A549 (cell line): ENCODE results near the gene TLR5. TPM values are rescaled to one million over a fixed set of nuclear protein-coding genes. Genes with fewer than 3 reads are reported as not detected.

Experiments
- ATAC-seq, 2 experiments: fragments of 200-7000 bp in 1 of 2; fragments of >200 bp in 1 of 2; cut with Nextera tagmentation in 1 of 2; cut with Tn5 transposase in 1 of 2; 3 replicates each; pipeline versions ENCODE4 v1.8.0 to v1.9.1; 2018 to 2020; ENCODE audit warnings: mild to moderate bottlenecking in 1 of 2, moderate library complexity in 1 of 2
- CTCF ChIA-PET: fragments of 300-600 bp; sonication (Branson Sonifier 250); formaldehyde crosslinking; extraction: SDS; loops from one replicate; lab custom pipeline; 2021; ENCODE audit warnings: antibody characterized with exemption, inconsistent platforms; lab: Yijun Ruan, JAX
- POLR2A ChIA-PET: fragments of 350-600 bp; formaldehyde crosslinking; extraction: SDS; loops from one replicate; lab custom pipeline; 2021; ENCODE audit warnings: antibody characterized with exemption, inconsistent platforms; lab: Yijun Ruan, JAX
- DNase-seq, 2 experiments: peaks; one replicate each; pipeline versions ENCODE4 v3.0.0 to v3.0.0-alpha.2; 2011 to 2016; ENCODE audit warnings: low read depth in 1 of 2, low spot score in 1 of 2
- FAIRE-seq: peaks from 2 replicates; lab custom pipeline; 2011; peaks lifted over from hg19 to GRCh38; lab: Jason Lieb, UNC
- H3K27ac ChIP-seq, 2 experiments: fragments of >200 bp; sonication (Bioruptor Twin); formaldehyde crosslinking; 3 replicates each; pipeline ENCODE4 v1.5.1; 2016 to 2017
- H3K4me1 ChIP-seq: fragments of >200 bp; sonication (Bioruptor Twin); formaldehyde crosslinking; 3 replicates; pipeline ENCODE4 v1.6.1; 2016
- H3K4me2 ChIP-seq: fragments of >200 bp; sonication (Bioruptor Twin); formaldehyde crosslinking; 3 replicates; pipeline ENCODE4 v1.6.1; 2016
- H3K4me3 ChIP-seq: fragments of >200 bp; sonication (Bioruptor Twin); formaldehyde crosslinking; 3 replicates; pipeline ENCODE4 v1.5.1; 2016
- H3K9me3 ChIP-seq: fragments of >200 bp; sonication (Bioruptor Twin); formaldehyde crosslinking; 3 replicates; pipeline ENCODE4 v1.6.1; 2016
- BHLHE40 ChIP-seq: IDR thresholded peaks from 2 replicates; pipeline ENCODE4 v1.6.1; 2012; ENCODE audit warnings: low read depth, low read length, inconsistent platforms
- CEBPB ChIP-seq, 2 experiments: fragments of >200 bp in 1 of 2; sonication (Bioruptor Twin) in 1 of 2; formaldehyde crosslinking in 1 of 2; IDR thresholded peaks; 2 replicates each; pipeline ENCODE4 v1.6.1; 2012 to 2016
- EHF ChIP-seq: fragments of 250-450 bp; sonication (Bioruptor Pico); IDR thresholded peaks from 2 replicates; pipeline ENCODE4 v1.5.0; 2020; ENCODE audit warnings: mild to moderate bottlenecking
- ESRRA ChIP-seq: fragments of 150-350 bp; IDR thresholded peaks from 2 replicates; pipeline ENCODE4 v1.6.1; 2014; ENCODE audit warnings: mild to moderate bottlenecking, low read length, borderline replicate concordance
- HES2 ChIP-seq: fragments of >200 bp; sonication (Bioruptor Twin); formaldehyde crosslinking; IDR thresholded peaks from 2 replicates; pipeline ENCODE4 v1.6.1; 2016
- HEYL ChIP-seq: fragments of 250-450 bp; sonication (Bioruptor Pico); IDR thresholded peaks from 2 replicates; pipeline ENCODE4 v1.8.0; 2021; ENCODE audit warnings: mild to moderate bottlenecking, moderate library complexity
- JUN ChIP-seq, 2 experiments: fragments of >200 bp; sonication (Bioruptor Twin); formaldehyde crosslinking; IDR thresholded peaks; 2 replicates in 1 of 2; 3 replicates in 1 of 2; pipeline ENCODE4 v1.6.1; 2016 to 2017
- JUNB ChIP-seq: fragments of >200 bp; sonication (Bioruptor Twin); formaldehyde crosslinking; IDR thresholded peaks from 2 replicates; pipeline ENCODE4 v1.6.1; 2016
- KDM1A ChIP-seq: fragments of 200-600 bp; sonication (generic); IDR thresholded peaks from 2 replicates; pipeline ENCODE4 v1.6.1; 2016; ENCODE audit warnings: low read depth, mild to moderate bottlenecking
- MAX ChIP-seq: IDR thresholded peaks from 2 replicates; pipeline ENCODE4 v1.6.1; 2012
- MAZ ChIP-seq: fragments of 150-350 bp; IDR thresholded peaks from 2 replicates; pipeline ENCODE4 v1.6.1; 2014; ENCODE audit warnings: antibody characterized with exemption, low read depth, low read length, borderline replicate concordance
- MYC ChIP-seq: IDR thresholded peaks from 2 replicates; pipeline ENCODE4 v1.6.1; 2012; ENCODE audit warnings: mild to moderate bottlenecking, inconsistent platforms, low read length, improper control_type of control experiment, borderline replicate concordance
- POLR2A ChIP-seq: IDR thresholded peaks from 2 replicates; pipeline ENCODE4 v1.6.1; 2012; ENCODE audit warnings: mild to moderate bottlenecking, low read length
- RAD21 ChIP-seq, 2 experiments: fragments of >200 bp in 1 of 2; sonication (Bioruptor Twin) in 1 of 2; formaldehyde crosslinking in 1 of 2; IDR thresholded peaks in 1 of 2; conservative IDR thresholded peaks in 1 of 2; 2 replicates in 1 of 2; 3 replicates in 1 of 2; pipeline ENCODE4 v1.6.1; 2012 to 2018; ENCODE audit warnings: inconsistent platforms in 1 of 2
- RCOR1 ChIP-seq: fragments of 150-350 bp; IDR thresholded peaks from 2 replicates; pipeline ENCODE4 v1.6.1; 2014; ENCODE audit warnings: antibody characterized with exemption, low read length, low read depth
- REST ChIP-seq: fragments of 200-600 bp; sonication (generic); IDR thresholded peaks from 2 replicates; pipeline ENCODE4 v1.6.1; 2016; ENCODE audit warnings: antibody characterized with exemption, mild to moderate bottlenecking, moderate library complexity
- RFX5 ChIP-seq: fragments of 450-650 bp; IDR thresholded peaks from 2 replicates; pipeline ENCODE4 v1.7.1; 2014; ENCODE audit warnings: antibody characterized with exemption, mild to moderate bottlenecking, moderate library complexity
- RNF2 ChIP-seq: fragments of 200-600 bp; sonication (generic); IDR thresholded peaks from 2 replicates; pipeline ENCODE4 v1.6.1; 2016; ENCODE audit warnings: low read depth, mild to moderate bottlenecking, antibody characterized with exemption, moderate library complexity, borderline replicate concordance
- TP53 ChIP-seq: fragments of 250-450 bp; sonication (Bioruptor Pico); IDR thresholded peaks from 2 replicates; pipeline ENCODE4 v1.5.0; 2021; ENCODE audit warnings: mild to moderate bottlenecking, moderate library complexity
- ZSCAN20 ChIP-seq: fragments of 250-450 bp; sonication (Bioruptor Pico); IDR thresholded peaks from 2 replicates; pipeline ENCODE4 v1.8.0; 2022; ENCODE audit warnings: mild to moderate bottlenecking, moderate library complexity
- WGBS: methylation state at CpG from one replicate; pipeline ENCODE4 v1.1.6; 2017; ENCODE audit errors: missing lambda C conversion rate; 5-methylcytosine and 5-hydroxymethylcytosine counted together
- polyA plus RNA-seq, 4 experiments: library from polyadenylated mRNA; depleted of rRNA in 3 of 4; stranded (reverse); fragments of >200 nt; fragmentation: RNase III in 1 of 4; extraction: RNeasy Plus Mini Kit Qiagen cat#74134 plus additional on column Dnase treatment in 1 of 4; gene quantifications; 2 replicates in 3 of 4; 3 replicates in 1 of 4; pipeline ENCODE4 v1.2.3, GENCODE V29; 2011 to 2017
- TF ChIP-seq, protein P1 (sequence below): fragments of >200 bp; sonication (Bioruptor Twin); formaldehyde crosslinking; IDR thresholded peaks from 3 replicates; pipeline ENCODE4 v1.6.1; 2016
- TF ChIP-seq, protein P2 (sequence below): fragments of 250-450 bp; sonication (Bioruptor Pico); IDR thresholded peaks from 2 replicates; pipeline ENCODE4 v1.5.0; 2020; ENCODE audit warnings: low read depth, mild to moderate bottlenecking, moderate library complexity

The TLR5 gene
- polyA plus RNA-seq, 2 of the 4 experiments (the other 2 are of a cell fraction): 0.22 to 1.3 TPM

DNA sequence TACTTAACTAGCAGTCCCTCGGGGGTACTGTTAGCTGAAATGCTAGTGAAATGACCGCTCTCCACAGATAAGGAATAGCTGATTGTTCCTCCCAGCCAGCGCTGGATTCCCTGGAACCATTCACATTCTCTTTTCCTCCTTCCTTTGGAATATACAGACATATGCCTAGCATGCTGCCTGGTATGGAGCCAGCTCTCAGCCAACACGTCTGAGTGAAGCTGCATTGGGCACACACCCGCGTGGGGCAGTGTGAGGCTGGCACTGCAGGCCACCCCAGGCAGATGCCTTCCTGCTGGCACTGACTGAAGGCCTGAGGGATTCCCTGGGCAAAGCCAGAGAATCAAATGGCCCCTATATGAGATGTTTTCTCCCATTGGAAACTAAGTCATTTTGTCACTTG is 66.7 kb downstream of the TLR5 start:
- ChIA-PET CTCF (interaction anchor here (1.2 to 1.9 kb wide), 4 partner anchors 8 to 283 kb away, joined by 4 to 9 read pairs (median 5); no protein-coding TSS in a partner anchor), POLR2A (no interaction called here)
- no peaks in the 10 kb centered on the region for H3K4me1 ChIP-seq
- FAIRE-seq (no peak), DNase-seq (no peak), ATAC-seq (no peak)
- H3K9me3 ChIP-seq: no peaks in the 10 kb centered on the region
- no peak overlapping the region for H3K27ac ChIP-seq
- whole genome bisulfite sequencing: 64% methylated on average over 6 of the region's 6 CpGs
- no peak overlapping the region for H3K4me3 ChIP-seq
- no peak overlapping the region for H3K4me2 ChIP-seq
- TF ChIP-seq HES2: no peak
- TF ChIP-seq HEYL: no peak
- no peak for TF ChIP-seq RFX5

- ChIA-PET CTCF (interaction anchor here (1.3 to 1.9 kb wide), 2 partner anchors 14 to 48 kb away, joined by 5 to 9 read pairs; no protein-coding TSS in a partner anchor), POLR2A (no interaction called here)
- 56% methylated on average over 3 of the region's 3 CpGs for WGBS
- DNase-seq: no peak
- TF ChIP-seq MAZ (no peak), POLR2A (no peak), RNF2 (no peak)
- H3K4me1 ChIP-seq: no peaks in the 10 kb centered on the region
- no peak overlapping the region for H3K4me2 ChIP-seq
- no peaks in the 10 kb centered on the region for H3K9me3 ChIP-seq
- no peak for FAIRE-seq
- no peak overlapping the region for H3K4me3 ChIP-seq
- no peak overlapping the region for H3K27ac ChIP-seq
- ATAC-seq: no peak
Observed at GRCh38 chr1:223075834-223076233, 67.2 kb downstream of the TLR5 start.

GRCh38 chr1:223074445-223075300 is 68.4 kb downstream of the TLR5 start:
- Histone ChIP-seq H3K27ac (no peak overlapping the region), H3K4me1 (no peaks in the 10 kb centered on the region), H3K9me3 (no peaks in the 10 kb centered on the region), H3K4me2 (no peak overlapping the region), H3K4me3 (no peak overlapping the region)
- CTCF ChIA-PET: no interaction called here
- no peak for FAIRE-seq
- no peak for ATAC-seq
- 55% methylated on average over 10 of the region's 10 CpGs for WGBS
- POLR2A ChIA-PET: no interaction called here
- DNase-seq: no peak
- TF ChIP-seq KDM1A (no peak), ESRRA (no peak), JUNB (no peak), MAX (no peak), BHLHE40 (no peak), RAD21 (conservative IDR thresholded peaks at IDR 0.05 in 1 of 2, IDR thresholded peaks at IDR 0.05 in 1 of 2) (no peak), EHF (CRISPR knock-in tag) (no peak), REST (no peak), CEBPB (IDR thresholded peaks at IDR 0.05) (no peak), ZSCAN20 (no peak), TP53 (CRISPR knock-in tag) (no peak), POLR2A (no peak), MYC (no peak), JUN (IDR thresholded peaks at IDR 0.05) (no peak), RCOR1 (no peak)
- TF ChIP-seq, protein P1, sequence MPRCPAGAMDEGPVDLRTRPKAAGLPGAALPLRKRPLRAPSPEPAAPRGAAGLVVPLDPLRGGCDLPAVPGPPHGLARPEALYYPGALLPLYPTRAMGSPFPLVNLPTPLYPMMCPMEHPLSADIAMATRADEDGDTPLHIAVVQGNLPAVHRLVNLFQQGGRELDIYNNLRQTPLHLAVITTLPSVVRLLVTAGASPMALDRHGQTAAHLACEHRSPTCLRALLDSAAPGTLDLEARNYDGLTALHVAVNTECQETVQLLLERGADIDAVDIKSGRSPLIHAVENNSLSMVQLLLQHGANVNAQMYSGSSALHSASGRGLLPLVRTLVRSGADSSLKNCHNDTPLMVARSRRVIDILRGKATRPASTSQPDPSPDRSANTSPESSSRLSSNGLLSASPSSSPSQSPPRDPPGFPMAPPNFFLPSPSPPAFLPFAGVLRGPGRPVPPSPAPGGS: no peak
- TF ChIP-seq, protein P2, sequence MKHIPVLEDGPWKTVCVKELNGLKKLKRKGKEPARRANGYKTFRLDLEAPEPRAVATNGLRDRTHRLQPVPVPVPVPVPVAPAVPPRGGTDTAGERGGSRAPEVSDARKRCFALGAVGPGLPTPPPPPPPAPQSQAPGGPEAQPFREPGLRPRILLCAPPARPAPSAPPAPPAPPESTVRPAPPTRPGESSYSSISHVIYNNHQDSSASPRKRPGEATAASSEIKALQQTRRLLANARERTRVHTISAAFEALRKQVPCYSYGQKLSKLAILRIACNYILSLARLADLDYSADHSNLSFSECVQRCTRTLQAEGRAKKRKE (CRISPR knock-in tag): no peak
